Fibroblast of peridontal ligament (primary cell): Measurements from ENCODE around the gene CACNA2D1.
A peak's percentile ranks its signal among the peaks of the same experiment; 100 is the strongest.

ENCODE experiments used
- DNase-seq: peaks from one replicate; pipeline ENCODE4 v3.0.0-alpha.2; 2010; ENCODE audit errors: extremely low read depth

Gene CACNA2D1

DNA sequence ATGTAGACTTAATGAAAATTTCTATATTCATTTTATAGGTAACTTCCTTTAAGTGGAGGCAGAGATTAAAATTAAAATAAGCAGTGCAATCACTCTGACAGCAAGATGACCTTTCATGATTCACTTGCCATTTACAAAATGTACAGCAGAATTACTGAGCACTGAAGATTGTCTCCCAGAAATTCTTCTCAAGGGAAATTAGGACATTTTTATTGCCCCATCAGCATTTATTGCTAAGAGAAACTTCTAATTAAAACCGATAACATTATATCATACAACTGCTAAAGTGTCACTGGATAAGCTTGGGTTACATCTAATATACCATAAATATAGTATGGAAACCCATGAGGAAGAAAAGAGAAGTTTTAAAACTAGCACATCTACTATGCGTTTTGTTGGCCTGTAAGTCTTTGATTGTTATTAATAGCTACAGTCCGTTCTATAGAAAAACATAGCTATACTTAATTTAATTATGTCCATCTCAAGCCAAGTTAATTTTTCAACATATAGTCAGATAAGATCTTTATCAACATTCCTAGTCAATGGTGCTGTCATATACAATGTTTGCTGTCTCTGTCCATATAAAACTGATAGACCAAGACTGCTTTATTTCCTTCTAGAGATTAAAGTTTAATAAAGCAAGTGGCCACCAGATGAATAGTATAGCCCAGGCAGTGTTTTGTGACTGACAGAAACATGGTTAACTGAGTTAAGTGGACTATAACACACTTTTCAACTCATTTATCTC is 456.7 kb downstream of the CACNA2D1 start:
- no peak for DNase-seq

DNA sequence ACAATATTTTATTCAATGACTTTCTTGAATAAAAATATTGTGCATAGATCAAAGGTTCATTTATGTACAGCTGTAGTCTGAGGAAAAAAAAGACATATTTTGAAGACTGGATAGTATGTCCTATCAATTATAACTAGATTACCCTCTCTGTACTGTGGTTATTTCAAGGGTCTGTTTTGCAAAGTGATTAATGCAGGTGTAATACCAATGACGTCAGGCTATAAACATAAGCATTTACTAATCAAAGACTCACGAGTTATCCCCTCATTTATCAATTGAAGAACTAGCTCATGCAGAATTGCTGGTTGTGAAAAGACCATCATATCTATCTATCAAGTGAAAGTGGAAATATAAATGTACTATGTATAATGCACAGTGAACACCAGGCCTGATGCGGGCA is 460.2 kb downstream of the CACNA2D1 start:
- no peak for DNase-seq

DNA sequence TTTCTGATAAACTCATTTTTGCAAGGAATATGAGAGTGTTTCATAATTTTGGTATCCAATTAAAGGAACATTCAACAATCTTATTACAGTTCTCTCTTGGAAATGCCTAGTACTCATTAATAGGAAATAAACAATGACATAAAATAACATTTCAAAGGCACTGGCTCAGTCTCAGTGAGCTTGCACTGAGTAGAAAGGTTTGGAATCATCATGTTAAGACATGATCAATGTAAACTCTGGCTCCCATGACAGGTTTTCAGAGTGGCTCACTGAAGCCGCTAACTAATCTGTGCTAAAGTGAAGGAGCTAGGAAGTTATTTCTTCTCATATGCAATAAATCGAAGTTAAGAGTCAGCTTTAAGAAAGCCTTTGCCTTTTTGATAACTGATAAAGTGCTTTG is 470.5 kb downstream of the CACNA2D1 start:
- no peak for DNase-seq

DNA sequence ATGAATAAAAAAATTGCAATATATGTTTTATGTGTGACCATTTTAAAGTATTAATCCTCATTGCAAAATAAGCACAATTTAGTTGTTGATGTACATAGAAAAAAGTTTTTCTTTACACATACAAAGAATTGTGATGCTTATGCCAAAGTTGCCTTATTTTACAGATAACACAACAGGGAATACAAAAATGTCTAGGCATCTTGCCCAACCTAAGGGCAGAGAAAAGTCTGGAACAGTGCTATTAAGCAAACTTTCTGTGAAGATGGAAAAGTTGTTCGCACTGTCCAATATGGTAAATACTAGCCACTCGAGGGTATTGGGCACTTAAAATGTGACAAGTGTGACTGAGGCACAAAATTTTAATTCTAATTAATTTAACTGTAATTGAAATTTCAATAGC is 483.6 kb downstream of the CACNA2D1 start:
- DNase-seq: peak; percentile 66

DNA sequence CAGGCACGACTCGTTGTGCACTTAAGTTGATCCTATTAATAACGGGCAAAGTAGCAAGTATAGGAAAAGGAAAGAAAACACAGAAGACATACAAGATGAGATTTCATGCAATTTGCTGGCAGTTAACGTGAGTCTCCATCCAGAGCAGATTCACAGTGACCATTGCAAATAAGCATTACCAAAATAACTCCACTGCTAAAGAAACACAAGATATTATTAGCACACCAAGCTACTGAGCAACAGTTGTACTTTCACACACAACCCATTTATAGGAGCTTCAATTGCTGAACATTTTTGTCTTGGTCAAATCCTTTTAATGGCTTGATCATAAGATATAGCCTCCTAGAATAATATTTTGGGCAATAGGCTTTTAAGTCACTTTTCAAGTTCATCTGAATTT is 486.1 kb downstream of the CACNA2D1 start:
- no peak for DNase-seq

DNA sequence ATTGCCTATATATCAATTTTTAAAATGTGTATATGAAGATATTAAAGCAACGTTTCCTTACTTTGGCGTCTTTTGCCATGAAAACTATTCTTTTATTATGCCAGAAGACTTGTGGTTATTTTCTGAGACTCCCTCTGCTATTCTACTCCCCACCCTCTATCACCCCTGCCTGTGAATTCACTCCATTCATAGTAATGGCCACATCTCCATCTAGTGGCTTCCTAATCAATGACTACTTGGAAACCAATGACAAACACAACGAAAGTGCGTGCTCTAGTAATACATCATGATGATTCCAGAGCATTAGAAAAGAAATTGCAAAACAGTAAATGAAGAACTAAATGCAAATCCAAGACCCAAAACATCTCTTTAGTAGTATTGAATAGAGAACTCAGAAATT is 487.1 kb downstream of the CACNA2D1 start:
- peak; percentile 88 for DNase-seq

DNA sequence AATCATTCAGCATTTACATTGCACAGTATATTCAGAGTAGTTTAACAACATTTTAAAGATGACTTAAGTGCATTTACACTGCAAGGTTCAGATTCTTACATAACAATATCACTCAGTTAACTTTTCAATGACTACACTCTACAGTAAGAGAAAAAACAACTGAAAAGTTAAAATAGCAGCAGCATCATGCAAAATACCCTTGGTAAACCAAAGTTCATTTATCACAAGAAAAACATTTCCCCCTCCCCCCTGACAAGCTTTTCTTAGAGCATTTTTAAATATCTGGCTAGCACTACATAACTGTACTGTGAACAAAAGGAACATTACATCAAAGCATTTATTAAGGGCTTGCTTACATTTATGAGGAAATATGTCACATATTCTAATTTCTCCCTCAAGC is 494.3 kb downstream of the CACNA2D1 start:
- DNase-seq: no peak

DNA sequence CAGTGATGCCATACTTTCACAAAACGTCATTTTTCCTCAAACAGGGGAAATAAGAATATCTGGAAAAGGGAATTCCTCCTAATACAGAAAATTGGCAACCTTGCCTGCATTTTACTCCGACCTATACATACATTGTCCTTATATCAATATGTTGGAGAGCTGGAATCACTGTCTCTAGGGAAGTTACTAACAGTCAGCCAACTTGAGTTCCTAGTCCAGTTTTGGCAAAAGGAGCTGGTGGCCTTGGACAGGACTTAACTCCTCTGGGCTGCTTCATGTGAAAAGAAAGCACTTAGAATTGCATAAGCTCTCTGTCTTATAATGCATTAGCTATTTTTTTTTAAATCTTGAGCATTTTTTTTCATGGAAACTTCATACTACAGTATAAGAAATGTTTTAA is 499.5 kb downstream of the CACNA2D1 start:
- DNase-seq: peak; percentile 37

DNA sequence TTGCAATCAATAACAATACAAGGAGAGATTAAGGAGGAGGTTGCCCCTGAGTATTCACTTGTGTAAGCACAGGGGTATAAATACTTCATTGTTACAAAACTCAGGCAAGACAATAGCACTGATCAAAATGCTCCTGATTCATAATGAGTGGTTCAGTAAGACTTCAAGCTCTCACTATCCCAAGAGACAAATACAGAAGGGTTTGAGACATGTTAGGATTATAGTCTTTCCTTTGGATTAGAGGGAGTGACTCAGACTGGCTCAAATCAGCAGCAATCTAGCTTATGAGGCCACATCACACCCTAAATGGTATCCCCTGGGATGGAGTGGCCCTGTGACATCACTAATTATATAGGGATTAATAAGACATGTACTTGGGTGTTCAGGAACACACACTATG is 506.5 kb downstream of the CACNA2D1 start:
- DNase-seq: no peak

DNA sequence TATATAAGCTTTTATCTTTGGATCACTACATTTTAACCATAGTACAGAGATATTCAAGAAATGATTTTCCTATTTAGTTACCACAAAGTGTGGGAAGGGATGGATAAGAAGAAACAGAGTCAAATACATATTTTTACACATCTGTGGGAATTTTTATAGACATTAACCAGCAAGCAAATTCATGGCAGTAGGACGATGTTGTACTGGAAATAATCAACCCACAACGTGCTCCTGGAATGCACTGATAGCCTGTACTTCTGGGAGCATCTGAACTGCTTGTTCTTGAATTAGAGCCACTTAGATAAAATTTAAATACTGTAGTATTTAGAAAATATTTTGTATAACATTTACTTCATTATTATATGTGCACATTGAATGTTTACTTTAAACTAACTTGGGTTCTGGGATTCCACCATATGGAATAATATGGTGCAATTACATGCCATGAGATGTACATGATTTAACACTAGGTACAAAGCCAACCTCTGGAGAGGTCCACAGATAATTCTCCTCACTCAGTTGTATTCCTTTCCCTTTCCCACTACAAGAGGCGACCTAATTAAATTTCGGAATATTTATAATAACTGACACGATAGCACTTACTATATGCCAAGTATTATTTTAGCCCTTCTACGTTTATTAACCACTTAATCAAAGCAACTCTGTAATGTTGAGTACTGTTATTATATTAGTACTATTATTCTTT is 508.8 kb downstream of the CACNA2D1 start:
- no peak for DNase-seq

DNA sequence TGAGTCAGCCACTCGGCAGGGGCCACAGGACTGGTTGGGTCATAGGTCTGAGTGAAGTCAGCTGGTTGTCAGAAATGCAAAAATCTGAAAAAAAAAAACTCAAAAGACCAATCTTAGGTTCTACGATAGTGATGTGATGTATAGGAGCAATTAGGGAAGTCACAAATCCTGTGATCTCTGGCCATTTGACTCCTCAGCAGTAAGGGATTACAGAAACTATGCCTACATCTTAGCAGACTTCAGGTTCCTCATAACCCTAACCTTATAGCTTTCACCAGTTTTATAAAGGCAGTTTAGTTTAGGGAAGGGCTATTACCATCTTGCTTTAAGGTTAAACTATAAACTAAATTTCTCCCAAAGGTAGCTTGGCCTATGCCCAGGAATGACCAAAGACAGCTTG is 510.6 kb downstream of the CACNA2D1 start:
- no peak for DNase-seq

DNA sequence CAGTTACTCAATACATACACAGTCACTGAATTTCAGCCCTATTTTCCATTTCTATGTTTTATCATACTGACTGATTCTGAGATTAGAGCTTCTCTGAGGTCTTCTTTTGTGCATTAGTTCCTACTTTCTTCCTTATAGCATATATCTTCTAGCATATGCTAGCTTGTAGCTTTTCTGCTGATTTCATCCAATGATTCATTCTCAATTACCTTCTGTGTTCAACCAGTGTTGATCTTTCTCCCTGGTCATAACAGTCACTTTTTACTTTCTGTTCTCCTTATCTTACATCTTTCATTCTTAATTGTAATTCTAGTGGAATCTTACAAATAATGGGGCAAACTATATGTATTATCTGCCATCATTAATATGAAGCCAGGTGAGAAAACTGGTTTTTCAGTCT is 514.2 kb downstream of the CACNA2D1 start:
- DNase-seq: peak; percentile 56

DNA sequence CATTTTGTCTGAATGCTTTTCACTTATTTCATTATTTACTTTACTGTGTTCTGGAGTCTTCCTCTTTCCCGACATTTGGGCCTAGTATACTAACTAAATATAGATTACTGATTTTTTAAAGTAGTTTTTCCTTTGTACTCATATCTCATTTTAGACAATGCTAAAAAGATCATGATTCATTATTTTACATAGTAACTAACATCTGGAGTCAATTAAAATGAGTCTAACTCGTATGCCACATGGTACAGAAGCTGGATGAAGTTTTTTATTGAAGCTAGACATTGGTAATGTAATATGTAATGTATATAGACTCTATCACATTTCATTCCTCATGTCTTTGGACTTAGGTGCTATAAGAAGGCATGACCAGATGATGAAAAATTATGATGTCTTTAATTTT is 517.4 kb downstream of the CACNA2D1 start:
- peak; percentile 68 for DNase-seq

DNA sequence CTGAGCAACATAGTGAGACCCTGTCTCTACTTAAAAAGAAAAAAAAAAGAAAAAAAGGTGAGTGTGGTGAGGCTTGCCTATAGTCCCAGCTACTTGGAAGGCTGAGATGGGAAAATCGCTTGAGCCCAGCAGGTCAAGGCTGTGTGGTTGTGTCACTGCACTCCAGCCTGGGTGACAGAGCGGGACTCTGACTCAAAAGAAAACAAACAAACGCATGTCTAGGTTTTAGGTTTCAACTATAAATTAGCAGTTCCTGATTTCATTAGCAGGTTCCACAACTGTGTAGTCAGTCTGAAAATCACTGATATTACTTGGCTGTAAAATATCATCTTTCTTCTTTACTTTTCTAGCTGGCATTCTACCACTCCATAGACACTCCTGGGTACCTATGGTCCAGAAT is 518.0 kb downstream of the CACNA2D1 start:
- no peak for DNase-seq

DNA sequence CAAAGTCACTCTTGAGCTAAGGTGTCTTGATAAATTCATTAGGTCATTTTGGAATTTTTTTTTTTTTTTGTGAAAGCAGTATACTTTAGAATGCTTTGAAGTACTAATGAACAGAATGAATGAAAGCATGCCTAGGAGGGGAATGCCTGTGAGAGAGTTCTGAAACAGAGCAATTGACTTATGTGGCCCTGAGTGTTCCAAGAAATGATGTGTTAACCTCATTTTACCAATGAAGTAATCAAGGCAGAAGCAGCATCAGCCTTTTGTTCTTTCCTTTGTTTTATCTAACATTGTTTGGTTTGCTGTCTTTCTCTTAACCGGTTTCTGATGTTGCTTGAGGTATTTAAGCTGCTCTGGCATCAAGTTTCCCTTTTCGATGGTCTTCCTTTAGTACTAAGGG is 519.1 kb downstream of the CACNA2D1 start:
- DNase-seq: no peak

DNA sequence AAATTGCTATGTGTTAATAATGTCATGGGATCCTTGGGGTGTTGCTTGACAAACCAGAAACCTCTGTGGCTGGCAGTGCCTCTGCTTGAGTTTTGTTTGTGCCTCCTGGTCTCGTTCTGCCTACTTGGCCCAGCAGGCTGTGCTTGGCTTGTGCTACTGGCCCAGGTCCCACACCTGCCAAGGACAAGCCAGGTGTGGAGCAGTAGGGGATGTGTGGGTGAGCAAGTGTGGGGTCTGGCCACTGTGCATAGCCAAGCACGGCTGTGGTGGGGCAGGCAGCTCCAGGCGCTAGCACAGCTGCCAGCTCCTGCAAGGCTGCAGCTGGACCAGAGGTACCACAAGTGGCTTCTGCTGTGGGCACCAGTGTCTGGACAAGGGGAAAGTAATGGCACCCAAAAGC is 524.1 kb downstream of the CACNA2D1 start:
- no peak for DNase-seq

DNA sequence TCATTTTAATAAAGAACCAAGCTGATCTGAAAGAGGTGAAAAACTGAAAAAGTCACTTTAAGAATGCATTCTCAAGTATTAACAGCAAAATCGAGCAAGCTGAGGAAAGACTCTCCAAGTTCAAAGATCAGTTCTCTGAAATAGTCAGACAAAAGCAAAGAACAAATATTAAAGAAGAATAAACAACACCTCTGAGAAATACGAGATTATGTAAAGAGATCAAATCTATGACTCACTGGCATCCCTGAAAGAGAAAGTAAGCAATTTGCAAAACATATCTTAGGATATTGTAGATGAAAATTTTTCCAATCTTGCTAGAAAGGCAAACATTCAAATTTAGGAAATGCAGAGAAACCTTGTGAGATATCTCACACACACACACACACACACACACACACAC is 535.4 kb downstream of the CACNA2D1 start:
- DNase-seq: peak; percentile 27

DNA sequence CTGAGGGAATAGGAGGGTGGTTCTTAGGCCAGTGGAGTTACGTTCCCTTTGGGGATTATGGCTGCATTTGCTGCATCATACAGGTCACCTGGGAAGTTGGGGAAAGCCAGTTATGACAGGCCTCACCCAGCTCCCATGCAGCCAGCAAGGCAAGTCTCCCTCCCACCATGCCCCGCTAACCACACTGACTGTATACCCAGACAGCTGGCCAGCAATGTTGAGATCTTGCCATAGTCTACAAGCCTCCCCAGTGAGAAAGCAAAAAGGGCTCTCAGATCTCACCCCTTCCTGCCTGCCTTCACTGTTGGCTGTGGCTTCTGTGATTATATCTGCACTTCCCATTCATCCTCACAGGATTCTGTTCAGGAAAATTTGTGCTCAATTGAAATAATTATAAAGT is 540.5 kb downstream of the CACNA2D1 start:
- no peak for DNase-seq

DNA sequence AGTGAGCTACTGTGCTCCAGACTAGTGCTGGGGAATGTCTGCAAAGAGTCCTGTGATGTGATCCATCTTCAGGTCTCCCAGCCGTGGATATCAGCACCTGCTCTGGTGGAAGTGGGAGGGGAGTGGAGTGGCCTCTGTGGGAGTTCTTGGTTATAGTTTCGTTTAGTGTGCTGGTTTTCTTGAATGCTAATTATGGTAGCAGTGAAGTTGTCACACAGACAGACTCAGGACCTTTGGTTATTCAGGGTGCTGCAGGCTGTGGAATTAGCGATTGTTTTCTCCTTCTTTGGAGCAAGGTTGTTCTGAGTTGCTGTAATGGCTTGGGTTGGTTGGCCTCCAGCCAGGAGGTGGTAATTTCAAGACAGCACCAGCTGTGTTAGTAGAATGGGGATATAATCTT is 541.0 kb downstream of the CACNA2D1 start:
- DNase-seq: no peak
